H1 (cell line): ENCODE data around the gene PLG. TPM values are rescaled to one million over a fixed set of nuclear protein-coding genes. Genes with fewer than 3 reads are reported as not detected.

Source experiments
- CTCF ChIA-PET: fragments of 300-600 bp; sonication (Branson Sonifier 250); formaldehyde crosslinking; loops from one replicate; lab custom pipeline; 2021; ENCODE audit not compliant: partially characterized antibody; lab: Charles Lee
- POLR2A ChIA-PET: fragments of 300-600 bp; sonication (Branson Sonifier 250); formaldehyde crosslinking; loops from one replicate; lab custom pipeline; 2021; ENCODE audit warnings: inconsistent platforms; ENCODE audit not compliant: partially characterized antibody; lab: Charles Lee
- DNase-seq, 2 experiments: peaks; one replicate each; pipeline versions ENCODE4 v3.0.0 to v3.0.0-alpha.2; 2010 to 2022; ENCODE audit warnings: low spot score in 2 of 2, low read depth in 1 of 2, mixed read lengths in 1 of 2
- FAIRE-seq: peaks from 2 replicates; lab custom pipeline; 2011; peaks lifted over from hg19 to GRCh38; lab: Jason Lieb, UNC
- H2AFZ ChIP-seq: 2 replicates; pipeline ENCODE4 v1.8.1; 2012; ENCODE audit warnings: low read length, inconsistent platforms
- H2AK5ac ChIP-seq: 2 replicates; pipeline ENCODE4 v1.6.1; 2013; ENCODE audit warnings: low read depth, low read length
- H2BK120ac ChIP-seq: replicated peaks from 2 replicates; pipeline ENCODE3; 2013; ENCODE audit warnings: low read depth, low read length, inconsistent platforms
- H2BK12ac ChIP-seq: 2 replicates; pipeline ENCODE4 v1.6.1; 2013; ENCODE audit warnings: low read depth, low read length
- H2BK15ac ChIP-seq: 2 replicates; pipeline ENCODE4 v1.6.1; 2013; ENCODE audit warnings: low read length
- H2BK20ac ChIP-seq: 2 replicates; pipeline ENCODE4 v1.6.1; 2013; ENCODE audit warnings: low read length
- H2BK5ac ChIP-seq: 2 replicates; pipeline ENCODE4 v1.6.1; 2013; ENCODE audit warnings: low read depth, low read length
- H3K14ac ChIP-seq: 2 replicates; pipeline ENCODE4 v1.6.1; 2013; ENCODE audit warnings: inconsistent platforms; ENCODE audit not compliant: insufficient read length
- H3K18ac ChIP-seq: 2 replicates; pipeline ENCODE4 v1.6.1; 2013; ENCODE audit warnings: low read length; ENCODE audit errors: extremely low read depth
- H3K23ac ChIP-seq: 2 replicates; pipeline ENCODE4 v1.6.1; 2013; ENCODE audit warnings: inconsistent platforms; ENCODE audit not compliant: insufficient read length
- H3K23me2 ChIP-seq: 2 replicates; pipeline ENCODE4 v1.6.1; 2013; ENCODE audit warnings: low read depth, low read length
- H3K27ac ChIP-seq: 2 replicates; pipeline ENCODE4 v1.6.1; 2011; ENCODE audit warnings: low read depth, low read length, inconsistent platforms
- H3K27me3 ChIP-seq, 4 experiments: replicated peaks in 1 of 4; 1 replicate in 1 of 4; 2 replicates in 3 of 4; pipeline versions ENCODE4 v1.6.1 to v1.8.1; 2011 to 2013; ENCODE audit warnings: low read length in 3 of 4, mild to moderate bottlenecking in 3 of 4, inconsistent platforms in 2 of 4, mixed read lengths in 2 of 4, moderate library complexity in 1 of 4; ENCODE audit not compliant: control insufficient read depth in 3 of 4, insufficient read depth in 3 of 4; ENCODE audit errors: extremely low read depth in 1 of 4
- H3K36me3 ChIP-seq, 4 experiments: 2 replicates each; pipeline versions ENCODE4 v1.6.1 to v1.8.1; 2011 to 2013; ENCODE audit warnings: mild to moderate bottlenecking in 4 of 4, low read length in 3 of 4, moderate library complexity in 2 of 4, control low read depth in 1 of 4, inconsistent platforms in 1 of 4; ENCODE audit not compliant: insufficient read depth in 4 of 4, control insufficient read depth in 2 of 4
- H3K4ac ChIP-seq: replicated peaks from 2 replicates; pipeline ENCODE3; 2013; ENCODE audit warnings: low read length, low read depth, mixed read lengths, inconsistent platforms; ENCODE audit not compliant: insufficient read length
- H3K4me1 ChIP-seq, 4 experiments: replicated peaks in 1 of 4; 1 replicate in 1 of 4; 2 replicates in 3 of 4; pipeline versions ENCODE4 v1.6.1 to v1.8.1; 2011 to 2013; ENCODE audit warnings: low read length in 3 of 4, inconsistent platforms in 2 of 4, mixed read lengths in 1 of 4; ENCODE audit not compliant: insufficient read depth in 4 of 4, control insufficient read depth in 3 of 4
- H3K4me2 ChIP-seq, 2 experiments: 2 replicates each; pipeline versions ENCODE4 v1.6.1 to v1.8.1; 2011 to 2013; ENCODE audit warnings: low read depth in 2 of 2, low read length in 2 of 2, control low read depth in 1 of 2, inconsistent platforms in 1 of 2, mild to moderate bottlenecking in 1 of 2; ENCODE audit not compliant: insufficient read depth in 1 of 2
- H3K4me3 ChIP-seq, 4 experiments: fragments of 200-600, 300-600 bp in 1 of 4; sonication (generic), shearing (Covaris generic), sonication (Bioruptor Twin) in 1 of 4; 2 replicates each; pipeline versions ENCODE4 v1.5.1 to v1.8.1; 2011 to 2016; ENCODE audit warnings: low read length in 4 of 4, low read depth in 3 of 4, control low read depth in 2 of 4, inconsistent platforms in 2 of 4, mild to moderate bottlenecking in 2 of 4, mixed read lengths in 1 of 4, moderate library complexity in 1 of 4; ENCODE audit not compliant: insufficient read depth in 2 of 4; ENCODE audit errors: extremely low read depth in 1 of 4
- H3K56ac ChIP-seq: replicated peaks from 2 replicates; pipeline ENCODE3; 2013; ENCODE audit warnings: low read depth, mild to moderate bottlenecking, mixed read lengths, low read length, inconsistent platforms; ENCODE audit not compliant: insufficient read length
- H3K79me1 ChIP-seq: 2 replicates; pipeline ENCODE4 v1.6.1; 2013; ENCODE audit warnings: low read depth, low read length, control low read depth
- H3K79me2 ChIP-seq, 2 experiments: 2 replicates each; pipeline versions ENCODE4 v1.6.1 to v1.8.1; 2012 to 2013; ENCODE audit warnings: low read length in 2 of 2, mild to moderate bottlenecking in 2 of 2, inconsistent platforms in 1 of 2; ENCODE audit not compliant: insufficient read depth in 2 of 2, control insufficient read depth in 1 of 2
- H3K9ac ChIP-seq, 4 experiments: replicated peaks in 1 of 4; 1 replicate in 1 of 4; 2 replicates in 3 of 4; pipeline versions ENCODE4 v1.6.1 to v1.8.1; 2011 to 2013; ENCODE audit warnings: low read depth in 3 of 4, low read length in 3 of 4, control low read depth in 2 of 4, mild to moderate bottlenecking in 2 of 4, moderate library complexity in 2 of 4, inconsistent platforms in 1 of 4; ENCODE audit errors: extremely low read depth in 1 of 4
- H3K9me3 ChIP-seq, 2 experiments: 2 replicates each; pipeline versions ENCODE4 v1.6.1 to v1.8.1; 2012 to 2013; ENCODE audit warnings: mild to moderate bottlenecking in 2 of 2, moderate library complexity in 2 of 2, control low read depth in 1 of 2, inconsistent platforms in 1 of 2, low read depth in 1 of 2, low read length in 1 of 2, mixed read lengths in 1 of 2; ENCODE audit not compliant: insufficient read depth in 2 of 2
- H4K20me1 ChIP-seq, 2 experiments: replicated peaks in 1 of 2; 2 replicates each; pipeline versions ENCODE3 to v1.8.1; 2011 to 2013; ENCODE audit warnings: inconsistent platforms in 2 of 2, low read length in 2 of 2, mild to moderate bottlenecking in 1 of 2; ENCODE audit not compliant: insufficient read depth in 2 of 2, control insufficient read depth in 1 of 2
- H4K5ac ChIP-seq: 2 replicates; pipeline ENCODE4 v1.6.1; 2013; ENCODE audit warnings: low read length, low read depth, mixed read lengths, inconsistent platforms; ENCODE audit not compliant: insufficient read length
- H4K8ac ChIP-seq: 2 replicates; pipeline ENCODE4 v1.8.0; 2013; ENCODE audit warnings: mild to moderate bottlenecking, moderate library complexity, low read length, inconsistent platforms; ENCODE audit not compliant: insufficient read depth; ENCODE audit errors: extremely low read depth
- H4K91ac ChIP-seq: replicated peaks from 2 replicates; pipeline ENCODE3; 2013; ENCODE audit warnings: low read length, mixed read lengths, inconsistent platforms; ENCODE audit not compliant: insufficient read length
- ATF2 ChIP-seq: IDR thresholded peaks from 2 replicates; pipeline ENCODE4 v1.6.1; 2012; ENCODE audit warnings: low read length, inconsistent platforms
- HDAC6 ChIP-seq: IDR thresholded peaks from one replicate; pipeline ENCODE4 v1.7.1; 2012; ENCODE audit warnings: low read depth, mild to moderate bottlenecking, inconsistent platforms, low read length, moderate library complexity
- KDM1A ChIP-seq: fragments of 200-600, 300-600 bp; sonication (generic); IDR thresholded peaks from 2 replicates; pipeline ENCODE4 v1.7.1; 2016; ENCODE audit warnings: mild to moderate bottlenecking, low read length, borderline replicate concordance
- POLR2AphosphoS5 ChIP-seq: IDR thresholded peaks from 2 replicates; pipeline ENCODE4 v1.6.1; 2011; ENCODE audit warnings: low read depth, low read length
- RAD21 ChIP-seq, 2 experiments: IDR thresholded peaks in 1 of 2; conservative IDR thresholded peaks in 1 of 2; 2 replicates each; pipeline ENCODE4 v1.6.1; 2011; ENCODE audit warnings: low read depth in 2 of 2, low read length in 2 of 2, improper control_type of control experiment in 1 of 2, inconsistent platforms in 1 of 2, mild to moderate bottlenecking in 1 of 2, moderate library complexity in 1 of 2
- RFX5 ChIP-seq: IDR thresholded peaks from 2 replicates; pipeline ENCODE4 v1.6.1; 2011; ENCODE audit warnings: low read depth, low read length, improper control_type of control experiment, borderline replicate concordance
- SRF ChIP-seq: IDR thresholded peaks from 2 replicates; pipeline ENCODE4 v1.6.1; 2011; ENCODE audit warnings: mild to moderate bottlenecking, low read depth, low read length, moderate library complexity
- TCF12 ChIP-seq: IDR thresholded peaks from 2 replicates; pipeline ENCODE4 v1.6.1; 2011; ENCODE audit warnings: low read depth, mild to moderate bottlenecking, low read length
- WGBS, 2 experiments: shearing (Covaris generic) in 1 of 2; methylation state at CpG; one replicate each; pipeline versions ENCODE4 v1.1.6 to v1.1.7; 2013 to 2015; ENCODE audit warnings: low lambda C conversion rate in 2 of 2, mixed read lengths in 2 of 2, inconsistent platforms in 1 of 2, low coverage in 1 of 2, missing lambda C conversion rate in 1 of 2; ENCODE audit not compliant: insufficient replicate concordance in 2 of 2, insufficient coverage in 1 of 2, insufficient read length in 1 of 2; ENCODE audit errors: extremely low coverage in 1 of 2, missing lambda C conversion rate in 1 of 2; 5-methylcytosine and 5-hydroxymethylcytosine counted together
- polyA plus RNA-seq, 7 experiments: library from polyadenylated mRNA; depleted of rRNA in 3 of 7; stranded (reverse) in 5 of 7; unstranded in 2 of 7; fragments of >200 nt in 5 of 7; fragments of 200-250 nt in 2 of 7; gene quantifications; 1 replicate in 5 of 7; 2 replicates in 1 of 7; 4 replicates in 1 of 7; pipeline versions ENCODE4 v1.2.1 to v1.2.3, GENCODE V29; 2011 to 2013; ENCODE audit warnings: missing spikeins in 2 of 7, mixed read lengths in 2 of 7
- total RNA-seq: library from RNA; stranded (reverse); fragmentation: NEBNext Ultra II Directional; extraction: Animal tissue kit (Norgen Biotek cat#: 25700); gene quantifications from 2 replicates; pipeline ENCODE4 v1.2.1, GENCODE V29; 2021

Gene PLG
- total and polyA plus RNA-seq, 2 of the 8 experiments (the other 6 are each of a cell fraction or from before 2014, with no cell fraction given) = not detected

- no peaks in the 10 kb centered on the region; a peak in 1 of 7 replicates for H3K27me3 ChIP-seq
- 34% methylated on average over 9 of the region's 9 CpGs; no CpG with 5 or more reads in 1 of the 2 experiments for WGBS, 2 experiments
- peaks cover 0 to 4% of the 10 kb centered on the region in 2 experiments for H4K20me1 ChIP-seq
- no peak overlapping the region for H3K4me3 ChIP-seq
- no peaks in the 10 kb centered on the region for H3K79me1 ChIP-seq
- H3K18ac ChIP-seq = no peak overlapping the region
- no peak overlapping the region for H3K27ac ChIP-seq
- POLR2A ChIA-PET = no interaction called here
- H4K8ac ChIP-seq = no peak overlapping the region
- H2AK5ac ChIP-seq = no peak overlapping the region
- H2BK20ac ChIP-seq = no peak overlapping the region
- no peak overlapping the region for H3K14ac ChIP-seq
- no peak overlapping the region for H4K91ac ChIP-seq
- H3K9ac ChIP-seq = no peak overlapping the region
- peak; percentile 23 to 75 for DNase-seq
- no peak overlapping the region for H2BK120ac ChIP-seq
- no peak overlapping the region for H3K4ac ChIP-seq
- H3K36me3 ChIP-seq = no peaks in the 10 kb centered on the region
- H3K4me1 ChIP-seq = no peaks in the 10 kb centered on the region
- no peaks in the 10 kb centered on the region for H3K79me2 ChIP-seq
- H4K5ac ChIP-seq = no peak overlapping the region
- no peak overlapping the region for H3K56ac ChIP-seq
- no peak overlapping the region for H2BK12ac ChIP-seq
- no peak overlapping the region for H2BK5ac ChIP-seq
- peak; percentile 75 for FAIRE-seq
- CTCF ChIA-PET = interaction anchor here (0.8 to 1.9 kb wide), 4 partner anchors 12 to 212 kb away, joined by 3 to 6 read pairs (median 4); no protein-coding TSS in a partner anchor
- H3K9me3 ChIP-seq = peaks cover 14 to 15% of the 10 kb centered on the region in 2 experiments; a peak in 2 of 4 replicates
- H3K4me2 ChIP-seq = peak overlapping the region in 1 of 2 experiments; percentile 40; a peak in 1 of 4 replicates
- peak overlapping the region; percentile 98 for H2AFZ ChIP-seq
- no peak overlapping the region for H3K23ac ChIP-seq
- H2BK15ac ChIP-seq = no peak overlapping the region
- H3K23me2 ChIP-seq = peaks cover 8% of the 10 kb centered on the region; the same call in 1 of the 2 replicates
- TF ChIP-seq RFX5 = no peak
- no peak for TF ChIP-seq TCF12
- no peak for TF ChIP-seq ATF2
- TF ChIP-seq SRF = no peak
- TF ChIP-seq POLR2AphosphoS5 = no peak
- no peak for TF ChIP-seq HDAC6
- TF ChIP-seq KDM1A = no peak
- TF ChIP-seq RAD21 (IDR thresholded peaks at IDR 0.05 in 1 of 2, conservative IDR thresholded peaks at IDR 0.05 in 1 of 2; ENCODE audit: low read depth in 2 of 2, low read length in 2 of 2) = peak; percentile 89 to 94
Measured at GRCh38 chr6:160667639-160668481, 34.2 kb upstream of the PLG start.
